ENCODE results near the gene COX5A.
"Not testable (repeated sequence)": the region's sequence is repeated elsewhere in the genome, so short reads cannot be mapped to it uniquely, and the experiment has no call there.

The COX5A gene

GRCh38 chr15:74955796-74956647 is 18.1 kb upstream of the COX5A start:
- DNase-seq (ENCODE audit: low read depth, low spot score) = peak; percentile 27

GRCh38 chr15:74955017-74955416 is 17.1 kb upstream of the COX5A start:
- DNase-seq (ENCODE audit: low read depth, low spot score) = no peak

GRCh38 chr15:74954515-74954914 is 16.6 kb upstream of the COX5A start:
- no peak for DNase-seq (ENCODE audit: low read depth, low spot score)

GRCh38 chr15:74951006-74951405 is 13.1 kb upstream of the COX5A start:
- no peak for DNase-seq (ENCODE audit: low read depth, low spot score)

- DNase-seq (ENCODE audit: low read depth, low spot score) = peak; percentile 57
Measured at GRCh38 chr15:74950078-74950908, 12.4 kb upstream of the COX5A start.

GRCh38 chr15:74937272-74937589 is 642 bp downstream of the COX5A start:
- DNase-seq (ENCODE audit: low read depth, low spot score) = no peak

- not testable (repeated sequence) for DNase-seq (ENCODE audit: low read depth, low spot score)
Measured at GRCh38 chr15:74935193-74935592, 2.7 kb downstream of the COX5A start.

GRCh38 chr15:74933573-74933972 is 4.3 kb downstream of the COX5A start:
- no peak for DNase-seq (ENCODE audit: low read depth, low spot score)

GRCh38 chr15:74928771-74929198 is 9.1 kb downstream of the COX5A start:
- DNase-seq (ENCODE audit: low read depth, low spot score) = no peak

- DNase-seq (ENCODE audit: low read depth, low spot score) = no peak
Measured at GRCh38 chr15:74924525-74924924, 13.3 kb downstream of the COX5A start.

GRCh38 chr15:74920456-74920855 is 17.4 kb downstream of the COX5A start:
- no peak for DNase-seq (ENCODE audit: low read depth, low spot score)

GRCh38 chr15:74917676-74918075 is 20.2 kb downstream of the COX5A start:
- DNase-seq (ENCODE audit: low read depth, low spot score) = no peak

- DNase-seq (ENCODE audit: low read depth, low spot score) = not testable (repeated sequence)
Measured at GRCh38 chr15:74913799-74914198, 24.1 kb downstream of the COX5A start.

GRCh38 chr15:74913041-74913440 is 24.8 kb downstream of the COX5A start:
- DNase-seq (ENCODE audit: low read depth, low spot score) = no peak

GRCh38 chr15:74908635-74909034 is 29.2 kb downstream of the COX5A start:
- DNase-seq (ENCODE audit: low read depth, low spot score) = no peak

- no peak for DNase-seq (ENCODE audit: low read depth, low spot score)
Measured at GRCh38 chr15:74907163-74907870, 30.6 kb downstream of the COX5A start.

- peak; percentile 25 for DNase-seq (ENCODE audit: low read depth, low spot score)
Measured at GRCh38 chr15:74906450-74907162, 31.3 kb downstream of the COX5A start, which contains the start of gene FAM219B. TSS of gene FAM219B (minus strand) at chr15:74906851. CDS start at chr15:74906800, 51 bp downstream.

GRCh38 chr15:74906067-74906449 is 31.8 kb downstream of the COX5A start:
- DNase-seq (ENCODE audit: low read depth, low spot score) = no peak

GRCh38 chr15:74904190-74904805 is 33.6 kb downstream of the COX5A start:
- no peak for DNase-seq (ENCODE audit: low read depth, low spot score)

GRCh38 chr15:74903676-74904075 is 34.2 kb downstream of the COX5A start:
- DNase-seq (ENCODE audit: low read depth, low spot score) = no peak
